Right renal pelvis (tissue), 4 donors: ENCODE measurements around the gene HLA-DPA1. TPM values are rescaled to one million over a fixed set of nuclear protein-coding genes. Genes with fewer than 3 reads are reported as not detected.
A peak's percentile ranks its signal among the peaks of the same experiment; 100 is the strongest.

Experiments
- DNase-seq, 4 donors: peaks; one replicate each; pipeline ENCODE4 v3.0.0-alpha.2; 2013; ENCODE audit warnings: low read depth in 4 of 4, low spot score in 3 of 4, missing footprints in 1 of 4
- polyA plus RNA-seq, 4 donors: library from polyadenylated mRNA; unstranded; fragments of 120-200 nt; gene quantifications; one replicate each; pipeline ENCODE4 v1.2.1, GENCODE V29; 2013; ENCODE audit not compliant: insufficient read length in 4 of 4

The HLA-DPA1 gene
- polyA plus RNA-seq, 4 donors: 17.9 to 37.0 (median 19.2) TPM

- no peak for DNase-seq
Observed at GRCh38 chr6:33091957-33092356, 18.5 kb upstream of the HLA-DPA1 start.

- no peak for DNase-seq
Observed at GRCh38 chr6:33088931-33089620, 15.6 kb upstream of the HLA-DPA1 start.

- DNase-seq: no peak
Observed at GRCh38 chr6:33088258-33088930, 14.9 kb upstream of the HLA-DPA1 start.

- no peak for DNase-seq
Observed at GRCh38 chr6:33085627-33086026, 12.2 kb upstream of the HLA-DPA1 start.

- DNase-seq: peak in 2 of 4 donors; percentile 50 to 51
Observed at GRCh38 chr6:33082702-33083101, 9.3 kb upstream of the HLA-DPA1 start.

GRCh38 chr6:33081098-33081824 is 7.8 kb upstream of the HLA-DPA1 start:
- no peak for DNase-seq

GRCh38 chr6:33080127-33081089 is 7.0 kb upstream of the HLA-DPA1 start:
- DNase-seq: peak; percentile 40 to 54 (median 48)

GRCh38 chr6:33079580-33079979 is 6.1 kb upstream of the HLA-DPA1 start:
- DNase-seq: no peak

- DNase-seq: no peak
Observed at GRCh38 chr6:33078919-33079521, 5.6 kb upstream of the HLA-DPA1 start.

GRCh38 chr6:33078442-33078841 is 5.0 kb upstream of the HLA-DPA1 start:
- DNase-seq: no peak

- DNase-seq: no peak
Observed at GRCh38 chr6:33077908-33078307, 4.5 kb upstream of the HLA-DPA1 start.

- no peak for DNase-seq
Observed at GRCh38 chr6:33076406-33076934, 3.0 kb upstream of the HLA-DPA1 start.

- DNase-seq: peak in 1 of 4 donors; percentile 18
Observed at GRCh38 chr6:33075568-33076405, 2.3 kb upstream of the HLA-DPA1 start, which contains the start of gene HLA-DPB1. TSS of gene HLA-DPB1 (plus strand) at chr6:33075990. CDS start at chr6:33076042, 52 bp downstream.

- DNase-seq: no peak
Observed at GRCh38 chr6:33075208-33075567, 1.7 kb upstream of the HLA-DPA1 start.

- DNase-seq: no peak
Observed at GRCh38 chr6:33072508-33073100, 845 bp downstream of the HLA-DPA1 start.

GRCh38 chr6:33071569-33071968 is 1.9 kb downstream of the HLA-DPA1 start:
- DNase-seq: no peak

GRCh38 chr6:33070909-33071308 is 2.5 kb downstream of the HLA-DPA1 start:
- no peak for DNase-seq

GRCh38 chr6:33069021-33069738 is 4.3 kb downstream of the HLA-DPA1 start:
- DNase-seq: no peak
